WTC11 (cell line): ENCODE results near the gene FGD3. TPM values are rescaled to one million over a fixed set of nuclear protein-coding genes. Genes with fewer than 3 reads are reported as not detected.

Experiments used
- ATAC-seq: fragments of 200-7000 bp; cut with Tn5 transposase; 2 replicates; pipeline ENCODE4 v1.10.0; 2021; ENCODE audit warnings: mild to moderate bottlenecking, moderate library complexity
- CTCF ChIA-PET: fragments of 300-600 bp; sonication (Branson Sonifier 250); formaldehyde crosslinking; loops from one replicate; lab custom pipeline; 2021; ENCODE audit warnings: antibody characterized with exemption; lab: Charles Lee
- POLR2A ChIA-PET: fragments of 350-600 bp; sonication (Branson Sonifier 250); formaldehyde crosslinking; loops from one replicate; lab custom pipeline; 2021; ENCODE audit warnings: antibody characterized with exemption; lab: Charles Lee
- DNase-seq: peaks from one replicate; pipeline ENCODE4 v3.0.0; 2021; ENCODE audit warnings: low spot score
- H3K27ac Mint-ChIP-seq: 2 replicates; pipeline ENCODE4 v1.8.0; 2021; ENCODE audit warnings: mixed read lengths
- H3K27me3 Mint-ChIP-seq: 2 replicates; pipeline ENCODE4 v1.8.0; 2021; ENCODE audit warnings: low read depth, mild to moderate bottlenecking, moderate library complexity, mixed read lengths
- H3K36me3 Mint-ChIP-seq: 2 replicates; pipeline ENCODE4 v1.8.0; 2021; ENCODE audit warnings: mixed read lengths
- H3K4me1 Mint-ChIP-seq: 2 replicates; pipeline ENCODE4 v1.8.0; 2022; ENCODE audit warnings: mixed read lengths
- H3K4me3 Mint-ChIP-seq: 2 replicates; pipeline ENCODE4 v1.8.0; 2021; ENCODE audit warnings: mild to moderate bottlenecking, moderate library complexity, mixed read lengths
- H3K9me3 Mint-ChIP-seq: 2 replicates; pipeline ENCODE4 v1.8.0; 2021; ENCODE audit warnings: mixed read lengths
- ESRRA ChIP-seq: sonication (generic); formaldehyde crosslinking; IDR thresholded peaks from 2 replicates; pipeline ENCODE4 v1.8.1; 2022; ENCODE audit warnings: mild to moderate bottlenecking, missing genetic modification reagents, borderline replicate concordance
- FOXK1 ChIP-seq: sonication (generic); formaldehyde crosslinking; IDR thresholded peaks from 2 replicates; pipeline ENCODE4 v1.8.0; 2022; ENCODE audit warnings: mild to moderate bottlenecking, moderate library complexity, missing genetic modification reagents
- FOXP1 ChIP-seq: sonication (generic); formaldehyde crosslinking; IDR thresholded peaks from 2 replicates; pipeline ENCODE4 v1.8.0; 2022; ENCODE audit warnings: missing genetic modification reagents, mild to moderate bottlenecking, moderate library complexity, borderline replicate concordance
- GABPB1 ChIP-seq: sonication (generic); formaldehyde crosslinking; IDR thresholded peaks from 2 replicates; pipeline ENCODE4 v1.8.1; 2023; ENCODE audit warnings: mild to moderate bottlenecking, missing genetic modification reagents
- IRF2 ChIP-seq: sonication (generic); formaldehyde crosslinking; IDR thresholded peaks from 2 replicates; pipeline ENCODE4 v1.8.0; 2022; ENCODE audit warnings: low read depth, missing genetic modification reagents, borderline replicate concordance
- MYBL2 ChIP-seq: sonication (generic); formaldehyde crosslinking; IDR thresholded peaks from 2 replicates; pipeline ENCODE4 v1.8.1; 2023; ENCODE audit warnings: mild to moderate bottlenecking, moderate library complexity, missing genetic modification reagents
- NFATC4 ChIP-seq: fragments of 250-450 bp; sonication (Bioruptor Pico); IDR thresholded peaks from 2 replicates; pipeline ENCODE4 v1.9.0; 2021; ENCODE audit warnings: mild to moderate bottlenecking
- RORB ChIP-seq: fragments of 250-450 bp; sonication (Bioruptor Pico); IDR thresholded peaks from 2 replicates; pipeline ENCODE4 v1.9.0; 2021; ENCODE audit warnings: mild to moderate bottlenecking
- TP53 ChIP-seq: sonication (generic); formaldehyde crosslinking; IDR thresholded peaks from 2 replicates; pipeline ENCODE4 v1.8.1; 2023; ENCODE audit warnings: mild to moderate bottlenecking, missing genetic modification reagents
- ZNF219 ChIP-seq: sonication (generic); formaldehyde crosslinking; IDR thresholded peaks from 2 replicates; pipeline ENCODE4 v1.8.0; 2023; ENCODE audit warnings: missing genetic modification reagents, mild to moderate bottlenecking, borderline replicate concordance
- ZNF263 ChIP-seq: sonication (generic); formaldehyde crosslinking; IDR thresholded peaks from 2 replicates; pipeline ENCODE4 v1.8.1; 2022; ENCODE audit warnings: low read depth, mild to moderate bottlenecking, moderate library complexity, missing genetic modification reagents
- ZNF532 ChIP-seq: fragments of 250-450 bp; sonication (Bioruptor Pico); IDR thresholded peaks from 2 replicates; pipeline ENCODE4 v1.9.0; 2021; ENCODE audit warnings: mild to moderate bottlenecking, borderline replicate concordance
- ZSCAN18 ChIP-seq: fragments of 250-450 bp; sonication (Bioruptor Pico); IDR thresholded peaks from 2 replicates; pipeline ENCODE4 v2.1.2; 2022; ENCODE audit warnings: mild to moderate bottlenecking, moderate library complexity
- total RNA-seq: library from RNA; stranded (reverse); gene quantifications from 3 replicates; pipeline ENCODE4 v1.2.3, GENCODE V29; 2021

The FGD3 gene
- total RNA-seq, 1 experiment from 2014 or later, result 1.9 TPM

GRCh38 chr9:93061260-93061751 is 114.0 kb downstream of the FGD3 start:
- Mint-ChIP-seq H3K36me3 (no peaks in the 10 kb centered on the region), H3K9me3 (no peaks in the 10 kb centered on the region), H3K27me3 (peaks cover 10% of the 10 kb centered on the region), H3K4me3 (no peak overlapping the region), H3K27ac (no peak overlapping the region), H3K4me1 (peaks cover 47% of the 10 kb centered on the region)
- ChIA-PET POLR2A (no interaction called here), CTCF (interaction anchor here (1.0 kb wide), 1 partner anchor 90 kb away, joined by 3 read pairs; no protein-coding TSS in a partner anchor)
- no peak for TF ChIP-seq IRF2 (CRISPR knock-in tag)
- DNase-seq, result no peak
- ATAC-seq, result no peak

GRCh38 chr9:93061791-93062763 is 114.8 kb downstream of the FGD3 start:
- peaks cover 6% of the 10 kb centered on the region for H3K27me3 Mint-ChIP-seq
- DNase-seq, result peak; percentile 57
- H3K4me1 Mint-ChIP-seq, result peaks cover 41% of the 10 kb centered on the region
- TF ChIP-seq ZSCAN18 (CRISPR knock-in tag), result no peak
- peak; percentile 10; the same call in 1 of the 2 replicates for TF ChIP-seq FOXP1 (CRISPR knock-in tag)
- 0 out of 2 replicates have a peak, but pooled peaks have one; percentile 19 for TF ChIP-seq MYBL2 (CRISPR knock-in tag)
- no peak overlapping the region for H3K27ac Mint-ChIP-seq
- ATAC-seq, result peak; percentile 18
- H3K9me3 Mint-ChIP-seq, result no peaks in the 10 kb centered on the region
- ChIA-PET CTCF (interaction anchor here (0.6 to 1.4 kb wide), 3 partner anchors 18 to 89 kb away, joined by 3 to 9 read pairs (median 3); no protein-coding TSS in a partner anchor), POLR2A (no interaction called here)
- no peaks in the 10 kb centered on the region for H3K36me3 Mint-ChIP-seq
- H3K4me3 Mint-ChIP-seq, result no peak overlapping the region

- ChIA-PET CTCF (interaction anchor here (0.6 to 1.5 kb wide), 2 partner anchors 61 to 84 kb away, joined by 6 read pairs; no protein-coding TSS in a partner anchor), POLR2A (no interaction called here)
- TF ChIP-seq ZNF532 (CRISPR knock-in tag), result no peak
- TF ChIP-seq ZNF263 (CRISPR knock-in tag), result no peak
- no peak for TF ChIP-seq TP53 (CRISPR knock-in tag)
- TF ChIP-seq NFATC4 (CRISPR knock-in tag), result no peak
- TF ChIP-seq FOXK1 (CRISPR knock-in tag), result no peak
- TF ChIP-seq RORB (CRISPR knock-in tag), result no peak
- TF ChIP-seq GABPB1 (CRISPR knock-in tag), result no peak
- no peak for TF ChIP-seq ZNF219 (CRISPR knock-in tag)
- no peak for TF ChIP-seq ESRRA (CRISPR knock-in tag)
- Mint-ChIP-seq H3K9me3 (no peaks in the 10 kb centered on the region), H3K27me3 (no peaks in the 10 kb centered on the region; the same call in none of the 2 replicates), H3K4me3 (no peak overlapping the region), H3K27ac (no peak overlapping the region), H3K36me3 (no peaks in the 10 kb centered on the region), H3K4me1 (peaks cover 29% of the 10 kb centered on the region)
- DNase-seq (no peak), ATAC-seq (no peak)
These were observed 117.2 kb downstream of the FGD3 start for GRCh38 chr9:93064392-93065134.
